Measurements from ENCODE around the gene PLVAP.

Gene PLVAP

GRCh38 chr19:17329366-17330261 lies 47.5 kb downstream of the PLVAP start:
- TF ChIP-seq TAF1 (IDR thresholded peaks at IDR 0.05; ENCODE audit: borderline replicate concordance, insufficient read depth, low read length) (no peak), SIN3A (IDR thresholded peaks at IDR 0.05; ENCODE audit: borderline replicate concordance, insufficient read depth, low read length) (no peak), POLR2AphosphoS5 (IDR thresholded peaks at IDR 0.05; ENCODE audit: low read depth, low read length) (no peak), FOXP2 (optimal IDR thresholded peaks at IDR 0.05; ENCODE audit: borderline replicate concordance, extremely low read depth, extremely low read length, insufficient read depth) (peak; percentile 25), REST (IDR thresholded peaks at IDR 0.05; ENCODE audit: insufficient read depth in 1 of 2, low read depth in 2 of 2, low read length in 2 of 2) (no peak)

- TF ChIP-seq SIN3A (IDR thresholded peaks at IDR 0.05; ENCODE audit: borderline replicate concordance, insufficient read depth, low read length) (no peak), POLR2AphosphoS5 (IDR thresholded peaks at IDR 0.05; ENCODE audit: low read depth, low read length) (no peak), REST (IDR thresholded peaks at IDR 0.05; ENCODE audit: insufficient read depth in 1 of 2, low read depth in 2 of 2, low read length in 2 of 2) (no peak), TAF1 (IDR thresholded peaks at IDR 0.05; ENCODE audit: borderline replicate concordance, insufficient read depth, low read length) (no peak), FOXP2 (optimal IDR thresholded peaks at IDR 0.05; ENCODE audit: borderline replicate concordance, extremely low read depth, extremely low read length, insufficient read depth) (no peak)
These were observed 48.4 kb downstream of the PLVAP start for GRCh38 chr19:17328517-17329365.

GRCh38 chr19:17327654-17328516 lies 49.3 kb downstream of the PLVAP start:
- TF ChIP-seq REST (IDR thresholded peaks at IDR 0.05; ENCODE audit: insufficient read depth in 1 of 2, low read depth in 2 of 2, low read length in 2 of 2) (no peak), SIN3A (IDR thresholded peaks at IDR 0.05; ENCODE audit: borderline replicate concordance, insufficient read depth, low read length) (no peak), POLR2AphosphoS5 (IDR thresholded peaks at IDR 0.05; ENCODE audit: low read depth, low read length) (no peak), FOXP2 (optimal IDR thresholded peaks at IDR 0.05; ENCODE audit: borderline replicate concordance, extremely low read depth, extremely low read length, insufficient read depth) (no peak), TAF1 (IDR thresholded peaks at IDR 0.05; ENCODE audit: borderline replicate concordance, insufficient read depth, low read length) (no peak)

GRCh38 chr19:17327068-17327653 lies 50.0 kb downstream of the PLVAP start:
- no peak for TF ChIP-seq REST (IDR thresholded peaks at IDR 0.05; ENCODE audit: insufficient read depth in 1 of 2, low read depth in 2 of 2, low read length in 2 of 2)
- no peak for TF ChIP-seq FOXP2 (optimal IDR thresholded peaks at IDR 0.05; ENCODE audit: borderline replicate concordance, extremely low read depth, extremely low read length, insufficient read depth)
- TF ChIP-seq SIN3A (IDR thresholded peaks at IDR 0.05; ENCODE audit: borderline replicate concordance, insufficient read depth, low read length) = no peak
- TF ChIP-seq POLR2AphosphoS5 (IDR thresholded peaks at IDR 0.05; ENCODE audit: low read depth, low read length) = no peak
- no peak for TF ChIP-seq TAF1 (IDR thresholded peaks at IDR 0.05; ENCODE audit: borderline replicate concordance, insufficient read depth, low read length)
